Neural progenitor cell (in vitro differentiated cells): ENCODE measurements around the gene KRTAP19-5.

Experiments used
- CTCF ChIP-seq: fragments of 200-600 bp; sonication (generic); IDR thresholded peaks from 2 replicates; pipeline ENCODE4 v1.5.1; 2017; ENCODE audit warnings: antibody characterized with exemption, mild to moderate bottlenecking
- EZH2 ChIP-seq: fragments of 200-600 bp; sonication (generic); IDR thresholded peaks from 2 replicates; pipeline ENCODE4 v1.6.1; 2017; ENCODE audit warnings: antibody characterized with exemption, mild to moderate bottlenecking, moderate library complexity

- TF ChIP-seq CTCF (no peak), EZH2 (no peak)
Observed at GRCh38 chr21:30482130-30482529, 19.8 kb downstream of the KRTAP19-5 start.
